ENCODE data around the gene FGFBP2.

Gene FGFBP2

DNA sequence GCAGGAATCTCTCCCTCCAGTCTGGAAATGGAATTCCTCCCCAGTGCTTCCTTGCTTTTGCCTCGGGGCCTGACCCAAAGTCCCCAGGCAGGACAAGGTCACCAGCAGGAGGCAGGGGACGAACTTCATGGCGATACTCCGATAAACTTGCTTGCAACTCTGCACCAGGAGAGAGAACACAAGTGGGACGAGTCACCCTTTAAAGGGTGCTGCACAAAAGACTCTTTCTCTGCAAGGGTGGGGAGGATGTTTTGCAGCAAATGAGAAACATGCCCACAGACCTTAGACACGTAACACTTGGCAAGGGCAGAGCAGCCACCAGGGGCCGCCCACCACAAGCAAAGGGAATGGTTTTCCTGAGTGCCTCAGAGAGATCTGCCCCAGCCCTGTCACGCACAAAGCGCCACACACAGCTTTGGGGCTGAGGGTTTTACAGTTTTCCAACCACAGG is at the start of gene FGFBP2:
FGFBP2 (minus strand) TSS at position 175 of the 451 bp plus-strand sequence; CDS start at position 129, 46 bp downstream.
- DNase-seq: peak; percentile 62

- no peak for DNase-seq
Measured at GRCh38 chr4:16011173-16011572, 48.2 kb upstream of the FGFBP2 start.

- no peak for DNase-seq
Measured at GRCh38 chr4:16009153-16009552, 46.2 kb upstream of the FGFBP2 start.

- no peak for DNase-seq
Measured at GRCh38 chr4:16007471-16008095, 44.6 kb upstream of the FGFBP2 start.

DNA sequence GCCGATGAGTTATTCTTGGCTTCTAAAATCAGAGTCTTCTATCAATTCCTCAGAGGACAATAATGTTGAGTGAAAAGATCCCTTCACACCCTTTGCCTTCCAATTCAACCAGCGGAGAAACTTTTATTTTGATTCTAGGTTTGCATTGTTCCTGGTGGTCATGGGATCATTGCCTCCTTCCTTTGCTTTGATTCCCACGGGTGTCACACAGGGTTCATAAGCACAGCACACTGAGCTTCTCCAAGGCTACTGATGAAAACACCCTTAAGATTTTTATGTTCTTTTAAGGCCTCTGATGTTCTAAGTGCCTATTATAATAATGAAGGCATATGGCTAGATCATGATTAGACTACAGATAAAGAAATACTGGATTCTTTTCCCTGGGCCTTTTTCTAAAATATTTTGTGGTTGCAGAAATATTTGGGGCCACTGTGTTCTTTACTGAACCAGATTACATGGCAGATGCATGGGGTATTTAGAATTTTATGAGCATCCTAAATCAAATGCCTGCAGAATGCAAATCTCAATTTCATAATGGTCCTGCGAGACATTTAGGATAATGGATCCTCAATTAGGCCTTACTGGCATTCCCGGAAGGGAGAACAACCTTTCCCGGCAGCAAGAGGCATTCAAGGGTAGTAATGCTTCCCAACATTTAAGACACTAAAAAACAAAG is 43.9 kb upstream of the FGFBP2 start:
- no peak for DNase-seq

- no peak for DNase-seq
Measured at GRCh38 chr4:16005676-16006075, 42.7 kb upstream of the FGFBP2 start.

DNA sequence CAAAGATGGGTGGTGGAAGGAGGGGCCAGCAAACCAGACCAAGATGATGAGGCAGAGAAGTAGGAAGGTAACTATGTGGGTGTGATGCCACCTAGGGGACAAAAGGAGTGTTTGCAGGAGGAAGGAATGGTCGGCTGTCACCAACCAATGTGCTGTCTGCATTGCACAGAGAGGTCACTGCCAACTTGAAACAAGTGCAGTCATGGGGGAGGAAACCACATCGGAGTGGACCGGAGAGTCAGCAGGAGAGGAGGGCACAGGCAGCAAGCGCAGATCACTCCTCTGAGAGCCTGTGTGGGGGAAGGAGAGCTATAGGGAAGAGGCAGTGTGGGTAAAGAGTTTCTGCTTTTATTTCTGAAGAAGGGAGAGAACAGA is 38.5 kb upstream of the FGFBP2 start:
- DNase-seq: peak; percentile 68

DNA sequence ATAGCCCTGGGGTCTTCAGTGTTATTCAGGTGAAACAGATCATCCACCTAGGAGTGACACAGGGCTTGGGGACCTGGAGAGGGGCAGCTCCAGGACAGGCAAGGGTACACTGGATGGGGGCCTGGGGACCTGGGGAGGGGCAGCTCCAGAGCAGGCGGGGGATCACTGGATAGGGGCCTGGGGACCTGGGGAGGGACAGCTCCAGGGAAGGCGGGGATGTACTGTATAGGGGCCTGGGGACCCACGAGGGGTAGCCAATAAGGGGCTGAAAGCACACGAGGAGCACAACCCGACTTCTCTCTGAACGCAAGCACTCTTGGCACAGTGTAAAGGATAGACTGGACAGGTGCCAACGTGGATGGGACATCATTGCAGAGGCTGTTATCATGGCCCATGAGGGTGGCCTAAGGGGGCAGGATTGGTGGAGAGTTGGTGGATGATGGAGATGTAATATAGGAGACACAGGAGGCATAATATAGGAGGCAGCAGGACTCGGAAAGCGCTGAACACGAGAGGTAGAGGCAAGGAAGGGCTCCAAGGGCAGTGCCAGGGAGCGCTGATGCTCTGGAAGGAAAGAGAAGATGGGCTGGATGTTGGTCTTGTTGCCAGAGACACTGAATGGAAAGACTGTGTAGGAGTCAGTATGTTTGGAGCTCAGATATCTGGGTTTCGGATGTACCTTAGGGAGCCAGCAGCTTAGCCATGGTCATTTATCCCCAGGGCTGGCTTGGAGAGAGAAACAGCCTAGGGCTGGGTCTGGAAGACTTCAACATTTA is 37.9 kb upstream of the FGFBP2 start:
- no peak for DNase-seq

- no peak for DNase-seq
Measured at GRCh38 chr4:15996773-15997172, 33.8 kb upstream of the FGFBP2 start.

DNA sequence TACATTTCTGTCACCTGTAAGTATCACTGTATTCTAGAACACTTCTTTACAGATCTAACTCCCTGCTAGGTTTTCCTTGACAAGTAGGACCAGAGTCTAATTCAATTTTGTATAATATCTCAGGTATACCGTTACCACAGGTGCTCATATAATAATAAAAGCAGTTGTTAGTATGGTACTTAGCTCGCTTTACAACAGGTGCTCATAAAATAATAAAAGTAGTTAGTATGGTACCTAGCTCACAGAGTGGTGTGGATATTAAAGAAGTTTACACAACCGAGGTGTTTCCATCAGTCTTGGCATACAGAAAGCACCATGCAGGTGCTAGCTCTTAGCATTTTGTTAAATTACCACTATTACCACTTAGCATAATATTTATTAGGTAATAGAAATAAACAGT is 32.9 kb upstream of the FGFBP2 start:
- DNase-seq: no peak

DNA sequence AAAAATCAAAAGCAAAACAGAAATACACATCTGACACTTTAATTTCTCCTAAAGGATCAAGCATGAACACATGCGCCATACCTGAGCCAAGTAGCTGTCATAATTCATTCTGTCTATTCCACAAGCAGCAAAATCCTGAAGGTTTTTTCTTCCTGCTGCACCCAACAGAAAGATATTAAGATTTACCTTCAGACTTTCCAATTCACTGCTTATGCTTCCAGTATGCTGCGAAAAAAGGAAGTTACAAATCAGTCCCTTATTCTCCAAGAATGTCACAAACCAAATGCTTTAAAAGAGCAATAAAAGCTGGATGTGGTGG is 29.2 kb upstream of the FGFBP2 start:
- no peak for DNase-seq

DNA sequence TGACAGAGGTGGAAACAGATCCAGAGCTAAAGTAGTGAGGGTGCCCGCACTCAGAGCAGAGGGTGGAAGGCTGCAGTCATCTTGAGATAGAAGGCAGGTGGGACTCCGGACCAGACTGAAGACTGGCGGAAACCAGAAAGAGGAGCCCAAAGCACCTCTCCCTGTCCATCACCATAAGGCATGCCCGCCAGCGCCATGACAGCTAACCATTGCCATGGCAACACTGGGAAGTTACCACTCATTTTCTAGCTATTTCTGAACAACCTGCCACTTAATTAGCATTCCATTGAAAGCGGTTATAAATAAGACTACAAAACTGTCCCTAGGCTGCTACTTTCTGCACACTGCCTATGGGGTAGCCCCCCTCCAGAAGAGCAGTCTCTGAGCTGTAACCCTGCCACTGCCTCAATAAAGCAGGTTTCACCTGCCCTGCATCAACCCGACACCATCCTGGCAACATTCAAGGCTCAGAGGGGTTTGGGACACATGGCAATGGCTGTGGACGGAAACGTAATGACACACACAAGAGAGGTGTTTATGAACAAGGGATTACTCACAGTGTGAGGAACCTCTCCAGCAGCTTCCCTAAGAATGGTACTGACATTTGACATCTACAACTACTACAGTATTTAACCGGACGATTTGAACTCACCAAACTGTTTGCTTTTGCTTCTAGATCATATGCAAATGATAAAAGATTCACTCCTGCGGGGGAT is 27.8 kb upstream of the FGFBP2 start:
- no peak for DNase-seq

GRCh38 chr4:15989424-15989823 is 26.4 kb upstream of the FGFBP2 start:
- no peak for DNase-seq

DNA sequence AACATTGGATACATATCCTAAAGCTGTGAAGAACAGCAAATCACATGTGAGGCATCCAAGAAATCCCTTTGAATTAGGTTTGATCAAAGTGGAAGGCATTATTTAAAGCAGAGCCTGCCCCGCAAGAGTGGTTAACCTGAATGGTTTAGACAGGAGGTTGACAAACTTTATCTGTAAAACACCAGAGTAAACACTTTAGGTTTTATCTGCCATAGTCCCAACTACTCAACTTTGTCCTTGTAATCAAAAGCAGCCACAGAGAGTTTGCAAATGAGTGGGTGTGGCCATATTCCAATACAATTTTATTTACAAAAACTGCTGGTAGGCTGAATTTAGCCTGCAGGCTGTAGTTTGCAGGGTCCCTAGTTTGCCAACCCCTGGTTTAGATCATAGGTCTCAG is 25.2 kb upstream of the FGFBP2 start:
- DNase-seq: no peak

DNA sequence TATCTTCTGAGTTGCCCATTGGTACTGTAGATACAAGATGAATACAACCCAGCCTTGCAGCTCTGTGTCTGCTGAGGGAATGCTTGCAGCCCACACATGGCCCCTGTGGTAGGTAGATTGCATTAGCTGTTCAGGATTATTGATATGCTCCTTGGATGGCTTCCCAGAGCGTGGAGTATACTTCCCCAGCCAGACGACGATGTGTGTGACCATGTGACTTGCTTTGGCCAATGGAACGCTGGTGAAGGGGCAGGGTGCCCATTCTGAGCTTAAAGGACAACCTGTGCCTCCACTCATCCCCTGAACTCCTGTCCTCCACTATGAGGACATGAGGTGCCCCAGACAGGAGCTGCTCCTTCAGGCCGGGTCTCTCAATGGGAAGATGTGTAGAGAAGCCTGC is 23.9 kb upstream of the FGFBP2 start:
- DNase-seq: no peak

DNA sequence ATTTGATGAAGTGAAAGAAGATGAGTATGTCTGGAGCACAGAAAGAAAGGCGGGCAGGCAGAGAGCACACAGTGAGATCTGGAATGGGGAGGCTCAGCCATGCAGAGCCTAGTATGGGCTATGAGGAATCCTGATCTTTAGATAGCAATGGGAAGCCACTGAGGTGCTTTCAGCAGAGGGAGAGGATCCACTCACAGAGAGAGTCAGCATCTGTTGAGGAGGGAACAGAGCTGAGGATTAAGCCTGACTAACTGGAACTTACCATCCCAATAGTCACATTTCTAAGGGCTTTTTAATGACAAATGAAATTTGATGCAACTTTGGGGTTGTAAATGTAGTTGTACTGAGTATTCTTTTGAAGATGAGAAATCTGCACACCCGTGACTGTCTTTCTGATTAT is 20.6 kb upstream of the FGFBP2 start:
- no peak for DNase-seq

- DNase-seq: peak; percentile 24
Measured at GRCh38 chr4:15982842-15983524, 20.0 kb upstream of the FGFBP2 start.

DNA sequence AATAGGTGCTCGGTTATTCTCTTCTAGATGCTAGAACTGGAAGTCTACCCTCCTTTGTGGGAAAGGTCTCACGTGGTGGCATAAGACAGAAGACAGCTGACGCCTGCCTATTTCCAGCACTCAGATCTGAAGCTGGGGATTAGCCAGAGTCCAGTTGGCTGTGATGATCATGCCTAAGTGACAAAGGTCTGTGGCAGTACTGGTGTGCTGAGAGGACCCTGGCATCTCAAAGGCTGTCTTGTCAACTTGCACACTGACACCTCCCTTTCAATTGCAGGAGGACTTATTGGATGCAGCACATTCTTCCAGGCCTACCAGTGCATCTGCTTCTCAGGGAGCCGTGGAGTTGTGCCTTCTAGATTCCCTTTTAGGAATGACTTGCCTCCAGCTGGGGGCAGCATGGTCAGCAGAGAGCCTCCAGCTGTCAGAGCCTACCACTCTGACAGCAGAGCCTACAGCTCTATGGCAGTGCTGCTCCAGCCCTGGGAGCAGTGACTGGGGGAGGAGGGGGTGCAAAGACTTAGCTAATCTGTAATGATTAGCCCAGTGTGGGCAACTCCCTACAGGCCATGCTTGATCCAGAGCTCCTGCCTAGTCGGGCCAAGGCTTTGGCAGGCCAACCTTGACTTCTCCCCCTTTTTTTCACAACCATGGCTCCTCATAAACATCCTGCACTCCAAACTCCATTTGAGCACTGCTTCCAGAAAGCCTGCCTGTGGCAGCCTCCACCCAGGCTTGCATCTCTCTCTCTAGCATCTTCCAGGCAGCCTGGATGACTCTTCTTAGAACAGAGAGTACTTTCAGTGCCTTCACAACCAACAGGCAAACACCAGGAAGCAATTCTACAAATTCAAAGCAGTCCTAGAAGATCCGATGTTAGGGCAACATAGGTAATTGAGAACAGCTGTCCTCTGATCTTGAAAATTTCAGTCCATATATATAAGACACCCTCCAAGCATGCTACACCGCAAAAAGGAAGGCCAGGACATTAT is 13.8 kb upstream of the FGFBP2 start:
- no peak for DNase-seq

DNA sequence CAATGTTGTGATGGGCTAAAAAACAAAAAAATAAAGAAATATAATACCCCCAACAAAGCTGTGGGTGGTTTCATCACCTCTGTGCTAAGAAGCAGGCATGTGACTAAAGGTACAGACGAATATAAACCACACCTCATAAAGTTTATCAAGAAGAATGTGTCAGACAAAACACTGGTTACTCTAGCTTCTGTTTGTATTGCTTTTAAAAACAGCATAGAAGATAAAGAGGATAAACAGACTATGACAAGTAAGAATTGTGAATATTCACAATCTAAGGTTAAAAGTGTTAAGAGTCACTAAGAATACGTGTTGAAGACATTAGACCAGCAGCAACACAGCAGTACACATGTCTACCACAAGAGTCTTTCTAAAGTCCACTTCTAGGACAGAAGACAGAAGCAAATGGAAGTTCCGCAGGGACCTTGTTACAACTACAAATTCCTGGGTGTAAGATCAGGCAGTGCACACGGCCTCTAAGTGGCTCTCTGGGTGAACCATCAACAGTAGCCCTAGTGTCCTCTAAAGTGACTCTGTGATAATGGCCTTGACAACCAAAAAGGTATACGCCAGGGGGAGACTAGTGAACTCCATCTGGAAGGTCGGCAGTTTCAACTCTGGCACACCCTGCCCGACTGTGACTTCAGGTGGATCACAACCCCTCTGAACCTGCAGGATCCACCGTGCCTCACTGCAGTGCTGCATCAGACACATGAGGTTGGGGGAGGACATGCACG is 8.3 kb upstream of the FGFBP2 start:
- DNase-seq: no peak

DNA sequence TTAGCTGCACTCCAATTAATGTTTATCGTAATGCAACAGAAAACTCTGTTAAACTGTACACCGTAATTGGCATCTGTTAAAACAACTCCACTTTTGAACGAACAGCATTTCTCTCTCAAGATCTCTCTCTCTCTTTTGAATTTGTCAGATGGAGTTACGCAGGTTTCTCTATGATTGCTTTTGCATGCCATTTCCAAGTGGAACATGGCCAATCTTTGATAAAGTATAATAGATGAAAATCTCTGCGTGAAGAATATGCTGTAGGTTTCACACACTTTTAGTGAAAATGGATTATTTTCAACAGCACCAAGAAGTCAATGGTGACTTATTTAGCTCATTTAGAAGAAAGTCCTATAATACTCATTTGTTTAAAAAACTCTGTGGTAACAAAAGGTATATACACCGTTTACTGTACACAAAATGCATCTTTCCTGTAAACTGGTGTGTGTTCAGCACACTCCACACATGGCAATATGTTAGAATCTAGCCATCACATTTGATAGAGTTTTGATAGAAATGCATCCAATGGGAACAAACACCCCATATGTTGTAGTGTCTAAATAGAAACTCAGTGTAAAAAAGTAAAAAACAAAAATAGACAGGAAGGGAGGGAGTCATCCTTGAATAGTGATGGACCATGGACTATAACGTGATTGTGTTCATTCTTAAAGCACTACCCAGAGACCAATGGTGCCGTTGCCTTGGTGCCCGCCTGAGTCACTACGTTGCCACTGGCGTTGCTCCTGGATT is 5.8 kb upstream of the FGFBP2 start:
- DNase-seq: no peak

All from fibroblast of skin of right biceps (primary cell).